Measurements from ENCODE around the gene PRICKLE4. TPM values are rescaled to one million over a fixed set of nuclear protein-coding genes. Genes with fewer than 3 reads are reported as not detected.

PRICKLE4 gene
- 10 to 100 TPM; 11.4 to 11.6 TPM for total RNA-seq

GRCh38 chr6:41780551-41781365 is at the start of gene PRICKLE4:
PRICKLE4 (plus strand) TSS chr6:41780782; CDS start chr6:41783474, 2,692 bp downstream.
- TF ChIP-seq POLR2AphosphoS5 (IDR thresholded peaks at IDR 0.05) (peak; percentile 68), POLR2A (IDR thresholded peaks at IDR 0.05) (peak; percentile 48), CTCF (IDR thresholded peaks at IDR 0.05) (no peak)
- DNase-seq (ENCODE audit: low spot score) = peak; percentile 73
- Histone ChIP-seq H3K27ac (peak within 1 kb of the TSS; percentile 82 to 89), H3K27me3 (replicated peaks; ENCODE audit: insufficient read depth) (no peaks in the 10 kb centered on the region), H3K4me1 (replicated peaks) (peaks cover 24% of the 10 kb centered on the region), H3K36me3 (no peaks in the 10 kb centered on the region), H3K9me3 (no peaks in the 10 kb centered on the region), H3K4me3 (peak within 1 kb of the TSS; percentile 45 to 65)
- under 1% methylated on average over 25 of the region's 36 CpGs for whole genome bisulfite sequencing
- intact Hi-C loops (cut with DNase I) = loop anchor here (1.0 to 10.0 kb wide), 3 partner anchors 157 to 264 kb away; no protein-coding TSS in a partner anchor

- H3K36me3 ChIP-seq = no peaks in the 10 kb centered on the region
- no peaks in the 10 kb centered on the region for H3K27me3 ChIP-seq (replicated peaks; ENCODE audit: insufficient read depth)
- TF ChIP-seq POLR2A (IDR thresholded peaks at IDR 0.05) (no peak), POLR2AphosphoS5 (IDR thresholded peaks at IDR 0.05) (no peak), CTCF (IDR thresholded peaks at IDR 0.05) (no peak)
- intact Hi-C loops (cut with DNase I) = no loop called here
- peak overlapping the region in 1 of 2 donors; percentile 96 for H3K4me3 ChIP-seq
- H3K4me1 ChIP-seq (replicated peaks) = peaks cover 49% of the 10 kb centered on the region
- H3K27ac ChIP-seq = peak overlapping the region in 1 of 2 donors; percentile 99
- no peak for DNase-seq (ENCODE audit: low spot score)
- WGBS = 85% methylated on average over 7 of the region's 7 CpGs
- no peaks in the 10 kb centered on the region for H3K9me3 ChIP-seq
Measured at GRCh38 chr6:41731561-41732086, 49.0 kb upstream of the PRICKLE4 start.

GRCh38 chr6:41732149-41732548 is 48.4 kb upstream of the PRICKLE4 start:
- H3K36me3 ChIP-seq = no peaks in the 10 kb centered on the region
- intact Hi-C loops (cut with DNase I) = no loop called here
- TF ChIP-seq POLR2A (IDR thresholded peaks at IDR 0.05) = no peak
- TF ChIP-seq CTCF (IDR thresholded peaks at IDR 0.05) = no peak
- no peak for TF ChIP-seq POLR2AphosphoS5 (IDR thresholded peaks at IDR 0.05)
- no peak for DNase-seq (ENCODE audit: low spot score)
- H3K4me3 ChIP-seq = peak overlapping the region in 1 of 2 donors; percentile 96
- no peaks in the 10 kb centered on the region for H3K27me3 ChIP-seq (replicated peaks; ENCODE audit: insufficient read depth)
- no peaks in the 10 kb centered on the region for H3K9me3 ChIP-seq
- peaks cover 49% of the 10 kb centered on the region for H3K4me1 ChIP-seq (replicated peaks)
- peak overlapping the region in 1 of 2 donors; percentile 99 for H3K27ac ChIP-seq

- TF ChIP-seq POLR2AphosphoS5 (IDR thresholded peaks at IDR 0.05) (peak; percentile 21), CTCF (IDR thresholded peaks at IDR 0.05) (no peak)
- peak; percentile 30 for DNase-seq (ENCODE audit: low spot score)
- intact Hi-C loops (cut with DNase I) = no loop called here
- no peaks in the 10 kb centered on the region for H3K27me3 ChIP-seq (replicated peaks; ENCODE audit: insufficient read depth)
- peak overlapping the region in 1 of 2 donors; percentile 96 for H3K4me3 ChIP-seq
- peaks cover 44% of the 10 kb centered on the region for H3K4me1 ChIP-seq (replicated peaks)
- peak overlapping the region; percentile 98 to 99 for H3K27ac ChIP-seq
- H3K36me3 ChIP-seq = no peaks in the 10 kb centered on the region
- no peaks in the 10 kb centered on the region for H3K9me3 ChIP-seq
- 61% methylated on average over 8 of the region's 8 CpGs for WGBS
Measured at GRCh38 chr6:41732591-41733359, 47.8 kb upstream of the PRICKLE4 start.

Measured in prostate gland (tissue), 2 donors.